GM23338 (cell line): ENCODE measurements around the gene ANO7. TPM values are rescaled to one million over a fixed set of nuclear protein-coding genes. Genes with fewer than 3 reads are reported as not detected.

Source experiments
- ATAC-seq: fragments of 200-7000 bp; cut with Tn5 transposase; 3 replicates; pipeline ENCODE4 v1.9.1; 2020
- DNase-seq: peaks from one replicate; pipeline ENCODE4 v3.0.0-alpha.2; 2015; ENCODE audit warnings: low spot score
- H2AFZ ChIP-seq: fragments of 200-600 bp; sonication (generic); 2 replicates; pipeline ENCODE4 v1.8.0; 2016; ENCODE audit warnings: antibody characterized with exemption, mild to moderate bottlenecking, moderate library complexity
- H3F3A ChIP-seq: fragments of 200-600 bp; sonication (generic); replicated peaks from 2 replicates; pipeline ENCODE4 v1.8.0; 2017; ENCODE audit warnings: antibody characterized with exemption, mixed run types, low read depth
- H3K27ac ChIP-seq: fragments of 200-600 bp; sonication (generic); 2 replicates; pipeline ENCODE4 v1.6.1; 2016; ENCODE audit warnings: low read depth
- H3K27me3 ChIP-seq: fragments of 200-600 bp; sonication (generic); 2 replicates; pipeline ENCODE4 v1.8.0; 2016; ENCODE audit warnings: mild to moderate bottlenecking, mixed run types, moderate library complexity; ENCODE audit not compliant: insufficient read depth
- H3K36me3 ChIP-seq: fragments of 200-600 bp; sonication (generic); 2 replicates; pipeline ENCODE4 v1.8.0; 2016; ENCODE audit warnings: mild to moderate bottlenecking; ENCODE audit not compliant: insufficient read depth
- H3K4me1 ChIP-seq: fragments of 200-600 bp; sonication (generic); 2 replicates; pipeline ENCODE4 v1.8.0; 2016; ENCODE audit warnings: mild to moderate bottlenecking, moderate library complexity; ENCODE audit not compliant: insufficient read depth
- H3K4me2 ChIP-seq: fragments of 200-600 bp; sonication (generic); 2 replicates; pipeline ENCODE4 v1.7.1; 2017; ENCODE audit warnings: mixed run types
- H3K4me3 ChIP-seq: fragments of 200-600 bp; sonication (generic); 2 replicates; pipeline ENCODE4 v1.6.1; 2016; ENCODE audit warnings: mixed run types
- H3K79me2 ChIP-seq: fragments of 200-600 bp; sonication (generic); replicated peaks from 2 replicates; pipeline ENCODE4 v1.8.0; 2017; ENCODE audit warnings: mild to moderate bottlenecking; ENCODE audit not compliant: insufficient read depth
- H3K9me2 ChIP-seq: fragments of 200-600 bp; sonication (generic); 2 replicates; pipeline ENCODE4 v1.8.0; 2017; ENCODE audit not compliant: insufficient read depth
- H4K20me1 ChIP-seq: fragments of 200-600 bp; sonication (generic); replicated peaks from 2 replicates; pipeline ENCODE4 v1.8.0; 2017; ENCODE audit warnings: mild to moderate bottlenecking; ENCODE audit not compliant: insufficient read depth
- H3K27ac Mint-ChIP-seq: 2 replicates; pipeline ENCODE4 v1.8.0; 2020; ENCODE audit warnings: inconsistent platforms, mild to moderate bottlenecking, moderate library complexity, mixed read lengths
- H3K27me3 Mint-ChIP-seq: 3 replicates; pipeline ENCODE4 v1.8.0; 2022; ENCODE audit warnings: low read depth, mild to moderate bottlenecking, moderate library complexity, mixed read lengths, inconsistent platforms; ENCODE audit not compliant: insufficient read depth, poor library complexity
- H3K36me3 Mint-ChIP-seq: 3 replicates; pipeline ENCODE4 v1.8.0; 2021; ENCODE audit warnings: low read depth, mild to moderate bottlenecking, inconsistent platforms, moderate library complexity, mixed read lengths
- H3K4me1 Mint-ChIP-seq: 3 replicates; pipeline ENCODE4 v1.8.0; 2020; ENCODE audit warnings: mild to moderate bottlenecking, inconsistent platforms, mixed read lengths
- H3K4me3 Mint-ChIP-seq: 3 replicates; pipeline ENCODE4 v1.8.0; 2021; ENCODE audit warnings: moderate library complexity, mild to moderate bottlenecking, inconsistent platforms, mixed read lengths
- H3K9me3 Mint-ChIP-seq: 3 replicates; pipeline ENCODE4 v1.8.0; 2020; ENCODE audit warnings: moderate library complexity, mild to moderate bottlenecking, inconsistent platforms, mixed read lengths
- CREB1 ChIP-seq: fragments of 250-450 bp; sonication (Bioruptor Pico); IDR thresholded peaks from 2 replicates; pipeline ENCODE4 v1.5.0; 2020; ENCODE audit warnings: low read depth, mild to moderate bottlenecking, moderate library complexity
- JUNB ChIP-seq: IDR thresholded peaks from one replicate; pipeline ENCODE4 v1.6.1; 2016; ENCODE audit warnings: antibody characterized with exemption; ENCODE audit not compliant: unreplicated experiment
- ZNF114 ChIP-seq: fragments of 250-450 bp; sonication (Bioruptor Pico); IDR thresholded peaks from 2 replicates; pipeline ENCODE4 v1.5.0; 2020; ENCODE audit warnings: mild to moderate bottlenecking, moderate library complexity
- ZNF462 ChIP-seq: fragments of 250-450 bp; sonication (Bioruptor Pico); IDR thresholded peaks from 2 replicates; pipeline ENCODE4 v1.5.0; 2020; ENCODE audit warnings: mild to moderate bottlenecking, moderate library complexity
- polyA plus RNA-seq: library from polyadenylated mRNA; unstranded; fragments of >200 nt; fragmentation: Nextera tagmentation; extraction: Ambion mirVana; gene quantifications from 2 replicates; pipeline ENCODE4 v1.2.1, GENCODE V29; 2016
- total RNA-seq: library from RNA; depleted of rRNA; stranded (reverse); fragments of >200 nt; shearing (Covaris generic); gene quantifications from 2 replicates; pipeline ENCODE4 v1.2.3, GENCODE V29; 2014

ANO7 gene
- total and polyA plus RNA-seq, 2 experiments from 2014 or later = 3.6 to 5.1 TPM

- TF ChIP-seq ZNF462 (CRISPR knock-in tag) (no peak), ZNF114 (CRISPR knock-in tag) (no peak)
Observed at GRCh38 chr2:241203218-241204009, 14.9 kb downstream of the ANO7 start (continued).

- H3K27me3 Mint-ChIP-seq = peaks cover 7% of the 10 kb centered on the region
- H3K4me3 Mint-ChIP-seq = no peak overlapping the region
- no peak for DNase-seq
- Histone ChIP-seq H3K36me3 (no peaks in the 10 kb centered on the region), H3K27me3 (no peaks in the 10 kb centered on the region), H3K27ac (no peak overlapping the region), H3K79me2 (no peaks in the 10 kb centered on the region), H3K9me2 (no peaks in the 10 kb centered on the region), H3K4me1 (no peaks in the 10 kb centered on the region), H2AFZ (no peak overlapping the region), H3F3A (no peaks in the 10 kb centered on the region), H3K4me2 (no peak overlapping the region), H4K20me1 (no peaks in the 10 kb centered on the region), H3K4me3 (no peak overlapping the region)
- H3K9me3 Mint-ChIP-seq = no peaks in the 10 kb centered on the region
- H3K4me1 Mint-ChIP-seq = no peaks in the 10 kb centered on the region
- no peaks in the 10 kb centered on the region for H3K36me3 Mint-ChIP-seq
- H3K27ac Mint-ChIP-seq = peak overlapping the region; percentile 65; the same call in 1 of the 2 replicates
- ATAC-seq = no peak
- TF ChIP-seq JUNB (no peak), ZNF462 (CRISPR knock-in tag) (no peak), CREB1 (CRISPR knock-in tag) (no peak)
Observed at GRCh38 chr2:241204010-241204384, 15.5 kb downstream of the ANO7 start.
